ENCODE data around the gene RBP2. TPM values are rescaled to one million over a fixed set of nuclear protein-coding genes. Genes with fewer than 3 reads are reported as not detected.

RBP2 gene
- total RNA-seq, 2 donors from 2014 or later: not detected

- Histone ChIP-seq H3K36me3 (no peaks in the 10 kb centered on the region), H3K27me3 (replicated peaks; ENCODE audit: insufficient read depth) (no peaks in the 10 kb centered on the region), H3K9me3 (no peaks in the 10 kb centered on the region), H3K4me3 (no peak overlapping the region), H3K27ac (no peak overlapping the region), H3K4me1 (ENCODE audit: control insufficient read depth in 1 of 2, low read depth in 2 of 2) (no peaks in the 10 kb centered on the region)
- DNase-seq (ENCODE audit: low spot score) (no peak), ATAC-seq (ENCODE audit: insufficient number of reproducible peaks, low FRiP score, low read depth) (no peak)
- TF ChIP-seq CTCF (IDR thresholded peaks at IDR 0.05): no peak
Measured at GRCh38 chr3:139448104-139448503, 28.2 kb downstream of the RBP2 start.

GRCh38 chr3:139447486-139447885 is 28.8 kb downstream of the RBP2 start:
- no peaks in the 10 kb centered on the region for H3K4me1 ChIP-seq (ENCODE audit: control insufficient read depth in 1 of 2, low read depth in 2 of 2)
- no peaks in the 10 kb centered on the region for H3K36me3 ChIP-seq
- H3K4me3 ChIP-seq: no peak overlapping the region
- DNase-seq (ENCODE audit: low spot score) (no peak), ATAC-seq (ENCODE audit: insufficient number of reproducible peaks, low FRiP score, low read depth) (no peak)
- no peak overlapping the region for H3K27ac ChIP-seq
- TF ChIP-seq CTCF (IDR thresholded peaks at IDR 0.05): no peak
- no peaks in the 10 kb centered on the region for H3K27me3 ChIP-seq (replicated peaks; ENCODE audit: insufficient read depth)
- H3K9me3 ChIP-seq: no peaks in the 10 kb centered on the region

GRCh38 chr3:139444446-139444845 is 31.9 kb downstream of the RBP2 start:
- ATAC-seq (ENCODE audit: insufficient number of reproducible peaks, low FRiP score, low read depth): no peak
- Histone ChIP-seq H3K4me1 (ENCODE audit: control insufficient read depth in 1 of 2, low read depth in 2 of 2) (no peaks in the 10 kb centered on the region), H3K4me3 (no peak overlapping the region), H3K27me3 (replicated peaks; ENCODE audit: insufficient read depth) (no peaks in the 10 kb centered on the region), H3K27ac (no peak overlapping the region), H3K36me3 (no peaks in the 10 kb centered on the region), H3K9me3 (no peaks in the 10 kb centered on the region)
- no peak for TF ChIP-seq CTCF (IDR thresholded peaks at IDR 0.05)
- DNase-seq (ENCODE audit: low spot score): no peak

- no peaks in the 10 kb centered on the region for H3K4me1 ChIP-seq (ENCODE audit: control insufficient read depth in 1 of 2, low read depth in 2 of 2)
- no peaks in the 10 kb centered on the region for H3K27me3 ChIP-seq (replicated peaks; ENCODE audit: insufficient read depth)
- no peak for TF ChIP-seq CTCF (IDR thresholded peaks at IDR 0.05)
- DNase-seq (ENCODE audit: low spot score) (no peak), ATAC-seq (ENCODE audit: insufficient number of reproducible peaks, low FRiP score, low read depth) (no peak)
- H3K27ac ChIP-seq: no peak overlapping the region
- H3K9me3 ChIP-seq: no peaks in the 10 kb centered on the region
- no peaks in the 10 kb centered on the region for H3K36me3 ChIP-seq
- no peak overlapping the region for H3K4me3 ChIP-seq
Measured at GRCh38 chr3:139443186-139443585, 33.1 kb downstream of the RBP2 start.

GRCh38 chr3:139441656-139442055 is 34.7 kb downstream of the RBP2 start:
- Histone ChIP-seq H3K27me3 (replicated peaks; ENCODE audit: insufficient read depth) (no peaks in the 10 kb centered on the region), H3K4me1 (ENCODE audit: control insufficient read depth in 1 of 2, low read depth in 2 of 2) (no peaks in the 10 kb centered on the region), H3K27ac (no peak overlapping the region), H3K36me3 (no peaks in the 10 kb centered on the region), H3K9me3 (no peaks in the 10 kb centered on the region), H3K4me3 (no peak overlapping the region)
- TF ChIP-seq CTCF (IDR thresholded peaks at IDR 0.05): no peak
- DNase-seq (ENCODE audit: low spot score) (no peak), ATAC-seq (ENCODE audit: insufficient number of reproducible peaks, low FRiP score, low read depth) (no peak)

All from thoracic aorta (tissue), 2 donors.